Occipital lobe (tissue), 2 donors: ENCODE results near the gene COL23A1. TPM values are rescaled to one million over a fixed set of nuclear protein-coding genes. Genes with fewer than 3 reads are reported as not detected.

ENCODE experiments used
- DNase-seq: peaks from one replicate; lab custom pipeline; 2025; lab: John Stamatoyannopoulos, UW
- total RNA-seq: library from RNA; depleted of rRNA; stranded (reverse); fragments of >200 nt; gene quantifications from one replicate; pipeline ENCODE4 v1.2.3, GENCODE V29; 2014

Gene COL23A1
- total RNA-seq, 1 donor from 2014 or later, result 0.16 TPM

DNA sequence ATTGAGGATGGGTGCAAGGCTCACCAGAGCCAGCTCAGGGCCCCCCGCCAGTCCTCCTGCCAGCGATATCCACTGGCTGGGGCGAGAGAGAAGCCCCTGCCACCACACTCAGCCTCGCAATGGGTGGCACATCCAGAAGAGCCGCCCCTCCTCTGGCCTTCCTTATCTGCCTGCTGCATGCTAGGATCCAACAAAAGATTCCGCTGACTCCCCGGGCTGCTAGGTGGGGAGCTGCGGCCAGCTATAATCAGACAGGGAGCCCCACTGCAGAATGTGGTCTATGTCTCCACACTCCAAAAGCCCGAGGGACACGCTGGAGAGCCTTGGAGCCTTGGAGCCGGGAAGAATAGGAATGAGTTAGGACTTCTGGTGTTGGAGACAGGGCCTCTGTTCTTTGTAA lies 32.8 kb downstream of the COL23A1 start:
- DNase-seq, result no peak

DNA sequence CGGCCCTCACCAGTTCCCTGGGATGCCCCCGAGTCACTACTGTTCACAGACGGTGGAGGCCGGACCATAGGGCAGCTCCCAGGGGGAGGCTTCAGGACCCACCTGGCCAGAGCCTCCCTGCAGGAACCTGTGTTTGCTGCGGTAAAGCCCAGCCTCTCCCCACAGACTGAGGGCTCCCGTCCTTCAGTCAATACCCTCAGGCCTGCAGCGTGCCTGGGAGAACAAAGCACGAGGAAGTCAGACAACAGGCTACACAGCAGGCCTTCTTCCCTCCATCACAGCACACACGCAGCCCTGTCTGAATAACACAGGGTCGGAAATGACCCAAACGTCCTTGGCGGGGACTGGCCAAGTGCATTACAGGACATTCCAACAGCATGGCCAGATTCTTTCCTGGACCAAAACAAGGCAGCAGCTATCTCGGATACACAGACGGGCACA lies 34.4 kb downstream of the COL23A1 start:
- no peak for DNase-seq

DNA sequence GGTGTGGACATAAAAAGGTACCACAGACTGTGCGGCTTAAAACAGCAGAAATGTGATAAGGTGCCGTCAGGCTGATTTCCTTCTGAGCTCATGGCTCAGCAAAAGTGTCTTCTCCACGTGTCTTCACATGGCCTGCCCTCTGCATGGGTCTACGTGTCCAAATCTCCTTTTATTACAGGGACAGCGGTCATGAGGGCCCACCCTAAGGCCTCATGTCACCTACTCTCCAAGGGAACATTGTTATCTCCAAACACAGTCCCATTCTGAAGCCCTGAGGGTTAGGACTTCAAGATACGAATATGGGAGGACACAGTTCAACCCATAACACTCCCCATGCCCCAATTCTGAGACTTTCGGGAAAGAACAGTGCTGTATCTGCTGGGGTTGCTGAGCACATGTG lies 35.2 kb downstream of the COL23A1 start:
- DNase-seq, result no peak

DNA sequence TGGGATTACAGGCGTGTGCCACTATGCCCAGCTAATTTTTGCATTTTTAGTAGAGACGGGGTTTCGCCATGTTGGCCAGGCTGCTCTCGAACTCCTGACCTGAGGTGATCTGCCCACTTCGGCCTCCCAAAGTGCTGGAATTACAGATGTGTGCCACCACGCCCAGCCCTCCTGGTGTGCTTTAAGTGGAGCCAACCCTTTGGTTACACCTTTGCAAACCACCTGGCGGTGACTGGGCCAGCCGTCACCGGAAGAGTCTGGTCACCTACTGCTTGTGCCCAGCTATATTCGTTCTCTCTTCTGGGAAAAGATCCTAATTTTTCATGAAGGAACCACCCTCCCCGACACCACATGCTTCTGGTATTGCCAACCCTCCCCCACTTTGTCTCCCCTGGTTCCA lies 35.9 kb downstream of the COL23A1 start:
- no peak for DNase-seq

DNA sequence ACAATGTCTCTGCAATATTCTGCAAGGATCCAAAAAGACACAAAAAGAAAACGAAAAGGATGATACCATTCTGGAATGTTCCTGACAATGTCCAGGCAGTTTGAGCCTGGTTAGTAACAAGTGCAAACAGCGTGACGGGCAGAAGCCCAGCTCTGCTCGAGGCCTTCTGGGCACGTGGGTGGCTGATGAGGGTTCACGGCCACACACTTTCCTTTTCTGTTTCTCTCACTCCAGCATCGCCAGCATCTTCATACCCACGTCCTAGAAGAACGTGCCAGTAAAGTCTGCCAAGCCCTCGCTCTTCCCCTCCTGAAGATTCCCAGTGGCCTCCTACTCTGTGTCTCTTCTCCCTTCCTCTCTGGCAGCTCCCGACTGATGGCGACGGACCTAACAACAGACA lies 36.7 kb downstream of the COL23A1 start:
- DNase-seq, result peak; percentile 26

DNA sequence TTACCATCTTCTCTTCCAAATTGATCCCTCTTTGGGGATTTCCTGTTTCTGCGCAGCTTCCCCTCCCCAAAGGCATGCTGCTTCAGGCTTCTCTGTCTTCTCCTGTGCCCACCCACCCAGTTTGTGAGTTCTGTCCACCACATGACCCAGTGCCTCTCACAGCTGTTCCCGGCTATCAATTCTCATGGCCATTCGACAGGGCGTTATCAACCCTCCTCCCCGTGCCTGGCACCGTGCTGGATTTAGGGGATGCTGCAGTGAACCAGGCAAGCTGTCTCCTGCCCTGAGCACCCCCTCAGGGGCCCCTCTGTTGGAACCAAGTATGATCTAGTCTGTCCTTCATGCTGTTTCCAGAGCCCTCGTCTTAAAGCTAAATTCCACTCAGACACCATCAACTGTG lies 38.7 kb downstream of the COL23A1 start:
- no peak for DNase-seq

DNA sequence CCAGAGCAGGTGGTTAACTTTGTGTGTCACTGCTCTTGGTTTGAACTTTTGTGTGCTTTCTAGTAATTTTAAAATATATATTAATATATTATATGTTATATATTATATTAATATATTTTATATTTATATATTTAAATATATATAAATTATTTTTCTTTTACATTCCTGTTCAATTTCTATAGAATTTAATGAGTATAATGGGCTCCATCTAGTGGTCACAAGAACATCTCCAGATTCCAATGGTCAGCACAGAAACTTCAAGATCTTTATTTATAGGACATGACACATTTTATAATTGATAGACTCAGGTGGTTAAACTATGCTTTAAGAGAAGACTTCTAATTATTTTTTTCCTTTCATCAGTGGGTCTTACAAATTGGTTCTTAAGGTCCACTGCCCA lies 39.1 kb downstream of the COL23A1 start:
- no peak for DNase-seq

DNA sequence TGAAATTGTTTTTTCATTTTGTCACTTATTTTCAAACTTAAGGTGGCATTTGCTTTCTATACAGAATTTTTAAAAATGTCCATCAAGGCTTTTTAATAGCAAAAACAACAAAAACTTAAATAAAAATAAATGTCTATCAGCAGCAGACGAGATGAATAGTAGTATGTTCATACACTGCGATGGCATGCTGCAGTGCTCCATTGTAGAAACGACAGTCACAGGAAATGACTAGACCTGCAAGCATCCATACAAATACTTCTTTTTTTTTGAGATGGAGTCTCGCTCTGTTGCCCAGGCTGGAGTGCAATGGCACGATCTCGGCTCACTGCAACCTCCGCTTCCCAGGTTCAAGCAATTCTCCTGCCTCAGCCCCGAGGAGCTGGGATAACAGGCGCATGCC lies 41.4 kb downstream of the COL23A1 start:
- DNase-seq, result no peak

DNA sequence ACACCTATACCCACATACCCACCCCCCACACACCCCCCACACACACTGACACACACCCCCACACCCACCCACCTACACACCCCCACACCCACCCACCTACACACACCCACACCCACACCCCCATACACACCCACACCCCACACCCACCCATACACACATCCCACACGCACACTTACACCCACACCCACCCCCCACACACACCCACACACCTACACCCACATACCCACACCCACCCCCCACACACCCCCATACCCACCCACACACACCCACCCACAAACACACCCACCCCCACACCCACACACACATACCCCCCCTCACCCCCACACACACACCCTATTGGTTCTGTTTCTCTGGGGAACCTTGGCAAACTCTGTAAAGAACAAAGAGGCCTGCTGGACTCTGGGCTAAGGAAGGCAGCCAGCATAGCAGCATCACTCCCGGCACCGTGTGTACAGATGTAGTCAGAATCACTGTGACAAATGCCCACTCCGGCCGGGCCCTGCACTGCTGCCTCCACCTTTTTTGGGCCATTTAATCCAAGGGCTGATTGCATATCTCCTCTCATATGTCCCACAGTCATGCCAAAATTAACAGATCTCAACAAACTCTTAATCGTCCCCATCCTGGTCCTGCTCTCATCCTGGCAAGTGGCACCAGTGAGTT lies 42.3 kb downstream of the COL23A1 start:
- DNase-seq, result no peak

DNA sequence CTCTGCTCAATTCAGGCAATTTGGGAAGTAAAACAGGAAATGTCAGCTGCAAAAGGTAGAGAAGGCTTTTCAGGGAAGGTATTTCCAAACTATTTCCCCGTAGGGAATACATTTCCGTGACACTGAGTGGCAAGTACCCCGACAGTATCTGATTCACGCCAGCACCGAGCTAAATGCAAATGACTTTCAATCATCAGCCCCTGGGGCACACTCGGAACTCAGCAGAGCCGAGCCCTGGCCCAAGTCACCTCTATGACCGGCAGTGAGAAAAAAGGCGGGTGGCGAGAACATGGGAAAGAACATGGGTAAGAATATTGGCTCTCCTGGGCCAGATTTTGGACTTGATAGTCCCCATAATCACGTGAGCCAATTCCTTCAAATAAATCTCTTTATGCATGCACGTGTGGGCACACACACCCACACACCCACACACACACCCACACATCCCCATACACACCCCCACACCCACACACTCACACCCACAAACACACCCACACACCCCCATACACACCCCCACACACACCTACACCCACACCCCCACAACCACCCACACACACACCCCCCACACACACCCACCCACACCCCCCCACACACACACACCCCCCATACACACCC lies 43.0 kb downstream of the COL23A1 start:
- no peak for DNase-seq

DNA sequence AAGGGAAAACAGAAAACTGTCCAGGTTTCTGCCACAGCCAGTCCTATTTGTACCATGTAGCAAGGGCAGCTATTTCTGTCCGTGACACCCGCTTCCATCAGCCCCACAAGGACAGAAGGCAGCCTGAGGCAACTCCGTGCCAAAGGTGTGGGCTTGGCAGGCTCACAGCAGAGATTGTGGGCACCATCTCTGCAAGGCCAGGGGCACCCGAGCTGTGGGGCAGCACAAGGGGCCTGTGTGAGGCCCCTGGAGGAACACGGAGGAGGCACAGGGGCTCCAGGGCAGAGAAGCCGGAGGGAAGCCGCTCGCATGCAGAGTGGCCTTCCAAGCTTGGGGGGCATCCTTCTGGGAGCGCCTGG lies 43.5 kb downstream of the COL23A1 start:
- no peak for DNase-seq

DNA sequence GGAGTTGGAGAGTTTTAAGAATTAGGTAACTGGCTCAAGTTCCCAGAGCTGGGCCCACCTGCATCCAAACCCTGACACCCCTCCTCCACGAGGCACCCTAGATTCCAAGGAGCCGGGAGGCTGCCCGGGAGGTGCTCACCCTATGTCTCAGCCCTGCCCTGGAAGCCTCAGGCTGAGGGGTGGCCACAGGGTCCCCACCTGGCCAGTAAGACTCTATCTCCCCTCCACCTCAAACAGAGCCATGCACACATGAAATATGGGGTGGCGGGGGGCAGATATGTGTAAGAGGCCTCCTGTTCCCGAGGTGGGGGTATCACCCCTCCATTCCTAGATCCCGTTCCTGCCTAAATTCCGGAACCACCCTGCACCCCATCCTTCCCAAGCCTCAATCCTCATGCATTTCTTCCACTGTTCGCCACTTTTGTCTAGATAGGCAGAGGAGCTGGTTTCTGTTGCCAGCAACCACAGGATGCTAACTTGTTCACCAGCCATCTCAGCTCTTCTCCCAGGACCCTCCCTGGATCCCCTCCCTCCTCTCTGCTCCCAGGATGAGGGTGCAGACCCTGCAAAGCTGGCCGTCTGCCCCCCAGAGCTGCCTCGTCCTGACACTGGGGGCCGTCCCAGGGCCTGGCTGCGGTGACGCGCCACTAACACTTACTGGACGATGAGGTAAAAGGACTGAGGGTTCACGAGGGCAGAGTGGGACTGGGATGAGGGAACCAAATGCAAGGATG lies 44.1 kb downstream of the COL23A1 start:
- no peak for DNase-seq

DNA sequence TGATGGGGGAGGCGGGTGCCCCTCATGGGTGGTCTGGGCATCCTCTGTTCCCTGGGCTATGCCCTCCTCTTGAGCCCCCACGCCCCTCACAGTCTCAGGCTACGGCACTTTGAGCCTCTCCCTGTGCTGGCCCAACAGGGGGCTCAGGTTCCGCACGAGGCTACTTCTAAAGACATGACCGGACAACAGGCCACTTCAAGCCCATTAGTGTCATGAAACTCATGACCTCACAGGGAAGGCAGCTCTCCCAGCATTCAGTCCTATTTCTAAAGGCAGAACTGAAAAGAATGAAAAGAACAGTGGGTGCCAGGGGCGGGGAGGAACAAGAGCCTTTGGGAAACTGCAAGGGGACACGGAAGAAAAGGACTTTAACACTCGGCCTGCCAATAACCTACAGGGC lies 45.0 kb downstream of the COL23A1 start:
- no peak for DNase-seq

DNA sequence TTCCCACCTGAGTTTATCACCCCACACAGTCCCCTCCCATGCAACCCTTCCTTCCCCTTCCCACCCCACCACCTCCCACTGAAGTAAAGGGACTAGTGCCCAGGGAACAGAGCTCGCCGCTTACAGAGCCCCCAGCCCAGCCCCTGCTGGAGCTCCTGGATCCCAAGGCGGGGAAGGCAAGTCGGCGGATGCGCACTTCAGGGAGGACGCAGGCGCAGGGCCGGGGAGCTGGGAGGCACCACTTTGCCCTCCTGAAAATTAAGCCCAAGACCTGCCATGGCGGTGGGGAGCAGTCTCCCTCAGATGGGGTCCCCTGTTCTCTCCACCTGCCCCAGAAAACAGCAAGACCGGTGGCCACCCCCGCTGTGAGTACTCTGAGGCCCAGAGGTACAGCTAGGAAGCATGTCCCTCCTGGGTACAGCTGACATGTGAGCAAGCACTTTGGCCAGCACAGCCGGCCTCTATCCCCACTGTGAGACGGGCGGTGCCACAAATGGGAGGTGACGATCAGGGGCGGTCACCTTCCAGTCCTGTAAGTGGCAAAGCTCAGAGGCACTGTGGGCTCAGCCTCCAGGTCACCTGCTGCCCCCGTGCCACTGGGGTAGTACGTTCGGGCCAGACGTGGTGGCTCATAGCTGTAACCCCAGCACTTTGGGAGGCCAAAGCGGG lies 45.9 kb downstream of the COL23A1 start:
- DNase-seq, result no peak

DNA sequence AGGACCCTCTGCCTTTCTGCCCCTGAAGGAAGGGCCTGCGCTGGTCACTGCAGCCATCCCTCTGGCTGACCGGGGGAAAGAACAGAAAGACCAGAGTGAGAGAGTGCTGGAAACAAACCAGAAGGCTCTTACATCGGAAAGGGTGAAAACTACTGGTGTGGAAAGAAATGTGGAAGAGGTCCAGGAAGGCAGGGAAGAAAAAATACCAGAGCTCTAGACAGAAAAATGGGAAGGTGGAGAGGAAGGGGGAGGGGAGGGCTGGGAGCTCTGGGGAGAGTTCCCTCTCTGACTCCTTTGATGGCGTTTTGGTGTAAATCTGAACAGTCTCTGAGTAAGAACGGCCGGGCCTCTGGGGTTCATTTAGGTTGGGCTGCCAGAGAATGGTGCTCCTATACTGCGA lies 47.7 kb downstream of the COL23A1 start:
- no peak for DNase-seq

DNA sequence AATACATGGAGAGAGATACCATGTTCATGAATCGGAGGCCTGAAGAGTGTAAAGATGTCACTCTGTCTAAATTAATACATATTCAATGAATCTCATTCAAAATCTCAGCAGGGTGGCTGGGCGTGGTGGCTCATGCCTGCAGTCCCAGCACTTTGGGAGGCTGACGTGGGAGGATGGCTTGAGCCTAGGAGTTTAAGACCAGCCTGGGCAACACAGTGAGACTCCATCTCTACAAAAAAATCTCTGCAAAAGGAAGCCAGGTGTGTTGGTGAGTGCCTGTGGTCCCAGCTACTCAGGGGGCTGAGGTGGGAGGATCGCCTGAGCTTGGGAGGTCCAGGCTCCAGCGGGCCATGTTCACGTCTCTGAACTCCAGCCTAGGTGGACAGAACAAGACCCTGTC lies 49.7 kb downstream of the COL23A1 start:
- no peak for DNase-seq

DNA sequence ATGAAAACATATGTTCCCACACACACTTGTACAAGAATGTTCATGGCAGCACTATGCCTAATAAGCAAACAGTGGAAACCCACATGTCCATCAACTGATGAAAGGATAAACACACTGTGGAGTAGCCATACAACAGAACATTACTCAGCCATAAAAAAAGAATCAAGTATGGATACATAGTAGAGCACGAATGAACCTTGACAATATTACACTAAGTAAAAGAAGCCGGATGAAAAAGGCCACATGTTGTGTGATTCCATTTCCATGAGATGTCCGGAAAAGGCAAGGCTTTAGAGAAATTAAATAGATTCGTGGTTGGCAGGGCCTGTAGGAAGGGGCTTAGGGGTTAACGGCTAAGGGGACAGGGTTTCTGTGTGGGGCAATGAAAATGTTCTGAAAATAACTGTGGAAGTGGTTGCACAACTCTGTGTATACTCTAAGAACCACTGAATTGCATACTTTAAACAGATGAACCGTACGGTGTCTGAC lies 51.4 kb downstream of the COL23A1 start:
- DNase-seq, result no peak

DNA sequence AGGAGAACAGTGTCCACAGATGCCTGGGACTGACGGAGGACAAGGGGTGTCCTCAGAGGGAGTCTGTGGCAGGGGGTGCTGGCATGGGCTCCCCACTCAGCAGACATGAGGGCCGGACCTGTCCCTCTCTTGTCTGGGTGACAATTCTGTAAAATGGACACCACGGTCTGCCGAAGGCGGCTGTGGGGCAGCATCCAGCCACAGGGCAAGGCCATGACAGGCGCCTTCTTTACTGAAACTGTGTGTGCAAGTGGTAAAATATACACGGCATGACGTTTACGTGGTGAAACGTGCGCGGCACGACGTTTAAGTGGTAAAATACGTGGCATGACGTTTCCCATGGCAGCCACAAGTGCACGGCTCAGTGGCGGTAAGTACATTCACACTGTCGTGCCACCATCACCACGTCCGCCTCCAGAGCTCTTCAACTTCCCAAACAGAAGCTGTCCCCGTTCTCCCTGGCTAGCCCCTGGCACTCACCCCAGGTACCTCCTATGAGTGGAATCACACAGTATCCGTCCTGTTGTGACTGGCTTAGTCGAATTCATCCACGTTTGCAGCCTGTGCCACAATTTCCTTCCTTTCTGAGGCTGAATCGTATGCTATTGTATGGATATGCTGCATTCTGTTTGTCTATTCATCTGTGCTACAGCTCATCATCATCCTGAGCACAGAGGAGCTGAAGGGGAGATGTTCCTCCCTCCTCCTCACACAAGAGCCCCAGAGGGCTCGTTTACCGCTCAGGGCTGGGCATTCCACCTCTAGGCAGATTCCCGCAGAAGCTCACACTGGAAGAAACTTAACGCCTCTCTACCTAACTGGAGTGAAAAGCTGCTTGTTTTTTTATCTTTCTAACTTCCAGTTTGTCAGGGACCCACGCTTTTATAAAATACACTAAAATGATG lies 52.5 kb downstream of the COL23A1 start:
- DNase-seq, result no peak

DNA sequence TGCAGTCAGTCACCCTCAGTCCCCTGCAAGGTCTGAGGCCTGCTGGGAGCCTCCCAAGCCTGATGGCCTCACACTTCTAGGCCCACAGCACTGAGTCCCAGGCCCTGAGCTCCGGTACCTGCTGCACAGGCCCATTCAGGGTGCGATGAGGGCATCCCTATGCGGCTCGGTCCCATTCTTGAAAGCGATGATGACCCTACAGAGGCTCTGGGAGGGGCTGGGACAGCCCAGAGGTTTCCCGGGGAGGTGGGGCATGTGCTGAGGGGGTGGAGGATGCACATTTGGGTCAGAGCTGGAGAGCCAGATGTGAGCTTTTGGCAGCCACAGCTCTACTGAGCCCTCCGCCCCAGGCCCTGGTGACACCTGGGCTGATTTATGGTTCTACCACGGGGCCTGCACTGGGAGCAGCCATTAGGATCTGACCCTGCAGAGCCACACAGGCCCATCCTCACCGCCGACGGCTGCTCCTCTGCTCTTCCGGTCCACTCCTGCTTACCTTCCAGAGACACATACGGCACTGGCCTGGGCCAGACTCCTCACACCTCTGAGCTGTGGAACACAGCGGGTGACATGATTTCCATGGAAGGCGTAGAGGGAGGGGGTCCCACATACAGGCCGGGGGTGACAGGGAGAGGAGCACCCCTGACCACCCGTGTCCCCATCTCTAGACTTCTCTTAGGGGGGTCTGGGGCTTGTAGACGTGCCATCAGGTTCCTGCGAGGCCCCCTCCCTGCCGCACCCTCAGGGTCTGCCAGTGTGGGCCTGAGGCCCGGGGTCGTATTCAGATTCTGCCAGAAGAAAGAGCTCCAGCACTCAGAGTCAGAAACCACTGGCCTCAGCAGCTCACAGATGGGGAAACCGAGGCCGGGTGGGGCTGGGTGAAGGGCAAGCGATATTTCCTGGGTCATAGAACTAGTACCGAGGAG lies 53.4 kb downstream of the COL23A1 start:
- DNase-seq, result no peak
